Peyer's patch (tissue), 4 donors: ENCODE results near the gene GSG1.

Experiments
- POLR2A ChIP-seq, 2 donors: fragments of 450-650 bp; IDR thresholded peaks; one replicate each; pipeline ENCODE4 v1.5.1; 2017; ENCODE audit warnings: antibody characterized with exemption in 2 of 2, mild to moderate bottlenecking in 2 of 2, moderate library complexity in 2 of 2
- TF ChIP-seq, protein P1 (sequence below), 6 experiments: fragments of 450-650 bp in 4 of 6; fragments of 200-600 bp in 2 of 6; sonication (generic) in 1 of 6; IDR thresholded peaks; one replicate each; pipeline ENCODE4 v1.5.1; 2017 to 2019; ENCODE audit warnings: antibody characterized with exemption in 6 of 6, mild to moderate bottlenecking in 3 of 6, moderate library complexity in 1 of 6

DNA sequence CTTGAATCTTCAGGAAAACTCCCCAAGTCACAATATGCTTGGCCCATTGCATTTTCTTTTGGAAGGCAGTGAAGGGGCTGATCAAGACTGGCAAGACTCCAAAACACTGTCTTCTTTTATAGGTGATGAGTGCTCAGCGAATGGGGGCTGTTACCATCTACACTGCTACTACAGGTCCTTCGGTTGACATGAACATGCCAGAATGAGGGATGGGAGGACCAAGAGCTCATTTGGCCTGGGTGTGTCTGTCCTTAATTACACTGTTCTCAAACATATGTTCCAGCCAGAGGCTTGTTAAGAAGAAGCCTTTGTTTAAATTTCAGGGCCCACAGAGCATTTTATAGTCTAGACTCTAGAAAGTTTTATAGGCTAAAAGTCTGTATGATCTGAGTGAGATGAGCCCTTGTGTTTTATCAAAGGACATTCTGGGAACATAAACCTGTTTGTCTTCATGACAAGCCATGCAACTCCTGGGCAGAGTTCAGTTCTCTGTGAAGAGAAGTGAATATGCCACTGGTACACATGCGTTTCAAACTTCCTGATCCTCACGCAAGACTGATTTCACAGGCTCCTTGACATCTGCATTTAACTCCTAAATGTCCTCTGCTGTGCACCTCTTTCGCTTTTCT lies 64.0 kb downstream of the GSG1 start:
- TF ChIP-seq, protein P1, sequence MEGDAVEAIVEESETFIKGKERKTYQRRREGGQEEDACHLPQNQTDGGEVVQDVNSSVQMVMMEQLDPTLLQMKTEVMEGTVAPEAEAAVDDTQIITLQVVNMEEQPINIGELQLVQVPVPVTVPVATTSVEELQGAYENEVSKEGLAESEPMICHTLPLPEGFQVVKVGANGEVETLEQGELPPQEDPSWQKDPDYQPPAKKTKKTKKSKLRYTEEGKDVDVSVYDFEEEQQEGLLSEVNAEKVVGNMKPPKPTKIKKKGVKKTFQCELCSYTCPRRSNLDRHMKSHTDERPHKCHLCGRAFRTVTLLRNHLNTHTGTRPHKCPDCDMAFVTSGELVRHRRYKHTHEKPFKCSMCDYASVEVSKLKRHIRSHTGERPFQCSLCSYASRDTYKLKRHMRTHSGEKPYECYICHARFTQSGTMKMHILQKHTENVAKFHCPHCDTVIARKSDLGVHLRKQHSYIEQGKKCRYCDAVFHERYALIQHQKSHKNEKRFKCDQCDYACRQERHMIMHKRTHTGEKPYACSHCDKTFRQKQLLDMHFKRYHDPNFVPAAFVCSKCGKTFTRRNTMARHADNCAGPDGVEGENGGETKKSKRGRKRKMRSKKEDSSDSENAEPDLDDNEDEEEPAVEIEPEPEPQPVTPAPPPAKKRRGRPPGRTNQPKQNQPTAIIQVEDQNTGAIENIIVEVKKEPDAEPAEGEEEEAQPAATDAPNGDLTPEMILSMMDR (IDR thresholded peaks at IDR 0.05): no peak
- no peak for TF ChIP-seq POLR2A (IDR thresholded peaks at IDR 0.05)
